Measurements from ENCODE around the gene ADAMTS2.

The ADAMTS2 gene

GRCh38 chr5:179309383-179309670 is 35.9 kb downstream of the ADAMTS2 start:
- no peak for DNase-seq

GRCh38 chr5:179308563-179309382 is 36.5 kb downstream of the ADAMTS2 start:
- DNase-seq, result no peak

GRCh38 chr5:179307931-179308471 is 37.3 kb downstream of the ADAMTS2 start:
- no peak for DNase-seq

DNA sequence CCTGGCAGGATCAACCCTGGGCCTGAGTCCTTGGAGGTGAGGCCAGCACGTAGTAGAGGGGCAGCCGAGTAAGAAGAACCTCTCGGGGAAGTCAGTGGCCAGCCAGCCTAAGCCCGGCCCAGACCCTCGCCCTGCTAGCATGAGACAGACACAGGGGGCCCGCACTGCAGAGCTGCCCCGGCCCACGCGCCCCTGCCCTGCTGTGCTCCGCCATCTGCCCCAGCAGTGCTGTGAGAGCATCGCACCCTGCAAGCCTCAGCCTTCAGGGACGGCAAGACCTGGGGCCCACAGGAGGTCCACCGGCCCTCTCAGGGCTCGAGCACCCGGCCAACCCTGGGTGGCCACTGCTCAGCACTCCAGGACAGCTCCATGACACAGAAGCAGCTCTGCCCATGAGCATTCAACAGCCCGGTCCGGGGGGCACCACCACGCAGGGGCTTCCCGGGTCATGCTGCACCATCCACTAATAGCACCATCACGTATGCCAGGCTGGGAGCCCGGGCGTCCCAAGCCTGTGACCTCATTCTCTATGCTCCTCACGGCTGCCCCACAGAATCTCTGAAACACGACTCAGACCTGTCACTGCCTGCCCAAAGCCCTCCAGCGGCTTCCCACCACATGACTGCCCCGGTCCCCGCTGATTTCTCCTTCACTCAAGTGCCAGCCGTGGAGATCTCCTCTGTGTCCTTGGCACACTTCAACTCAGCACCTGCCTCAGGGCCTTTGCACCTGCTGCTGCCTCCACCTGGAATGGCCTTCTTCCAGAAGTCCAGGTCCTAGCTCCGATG is 38.1 kb downstream of the ADAMTS2 start:
- DNase-seq, result no peak

DNA sequence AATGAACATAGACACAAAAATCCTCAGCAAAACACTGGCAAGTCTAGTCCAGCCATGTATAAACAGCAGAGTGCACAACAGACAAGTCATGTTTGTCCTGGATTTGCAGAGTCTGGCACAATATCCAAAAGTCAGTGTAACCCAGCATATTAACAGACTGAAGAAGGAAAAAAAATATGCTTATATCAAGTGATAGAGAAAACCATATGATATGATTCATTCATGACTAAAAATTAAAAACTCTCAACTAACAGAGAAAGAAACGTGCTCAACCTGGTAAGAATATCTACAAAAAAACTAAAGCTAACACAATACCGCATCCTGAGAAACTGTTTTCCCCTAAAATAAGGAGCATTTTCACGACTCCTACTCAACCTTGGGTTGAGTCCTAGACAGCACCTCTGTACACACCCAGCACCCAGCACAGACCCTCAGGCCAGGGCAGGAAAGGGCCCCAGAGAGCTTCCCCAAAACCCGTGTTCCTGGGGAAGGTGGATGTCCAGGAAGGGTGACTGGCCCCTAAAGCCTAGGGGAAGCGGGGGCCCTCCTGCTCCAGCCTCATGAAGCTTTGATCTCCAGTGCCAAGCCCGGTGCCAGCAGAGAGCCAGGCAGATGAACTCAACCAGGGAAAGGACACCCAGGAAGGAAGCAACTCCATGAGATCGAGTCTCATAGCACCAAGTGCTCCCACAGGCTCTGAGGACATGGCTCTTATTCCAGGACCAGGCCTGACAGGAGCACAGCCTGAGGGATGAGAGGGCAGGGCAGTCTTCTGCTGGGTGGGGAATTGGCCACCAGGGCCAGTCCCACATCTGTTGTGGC is 38.9 kb downstream of the ADAMTS2 start:
- DNase-seq, result no peak

GRCh38 chr5:179304871-179305270 is 40.4 kb downstream of the ADAMTS2 start:
- no peak for DNase-seq

GRCh38 chr5:179304466-179304865 is 40.8 kb downstream of the ADAMTS2 start:
- DNase-seq, result no peak

DNA sequence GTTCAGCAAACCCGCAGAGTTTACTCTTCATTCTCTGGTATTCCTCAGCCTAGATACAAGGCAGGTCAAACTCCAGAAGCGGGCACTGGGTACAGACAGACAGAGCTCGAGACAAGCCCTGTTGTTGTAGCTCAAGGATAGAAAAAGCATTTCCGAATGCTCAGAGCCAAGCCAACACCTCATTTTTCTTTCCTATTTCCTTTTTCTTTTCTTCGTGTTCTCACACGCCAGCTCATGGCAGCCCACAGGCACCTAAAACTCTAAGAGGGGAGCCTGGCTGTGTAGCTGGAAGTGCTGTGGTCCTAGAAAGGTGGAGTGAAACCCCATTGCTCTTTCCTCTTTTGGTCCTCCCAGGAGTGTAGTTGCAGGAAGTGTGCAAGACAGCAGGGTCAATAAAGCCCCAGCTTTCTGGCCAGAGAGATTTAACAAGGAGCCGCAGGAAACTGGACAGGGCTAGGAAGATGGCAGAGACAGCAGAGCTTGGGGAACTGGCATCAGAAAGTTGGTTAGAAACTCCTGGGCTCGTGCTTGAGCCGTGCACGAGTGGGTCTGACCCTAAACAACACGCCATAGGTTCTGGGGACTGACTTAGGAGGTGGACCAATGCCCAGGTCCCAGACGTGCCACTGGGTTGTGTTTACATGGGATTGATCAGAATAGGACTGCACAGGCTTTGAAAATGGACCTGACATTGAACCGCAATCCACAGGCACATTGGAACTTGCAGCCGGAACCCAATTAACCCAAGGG is 41.6 kb downstream of the ADAMTS2 start:
- DNase-seq, result no peak

GRCh38 chr5:179302499-179303185 is 42.6 kb downstream of the ADAMTS2 start:
- peak; percentile 2 to 27 for DNase-seq

- no peak for DNase-seq
Observed at GRCh38 chr5:179301796-179302195, 43.5 kb downstream of the ADAMTS2 start.

DNA sequence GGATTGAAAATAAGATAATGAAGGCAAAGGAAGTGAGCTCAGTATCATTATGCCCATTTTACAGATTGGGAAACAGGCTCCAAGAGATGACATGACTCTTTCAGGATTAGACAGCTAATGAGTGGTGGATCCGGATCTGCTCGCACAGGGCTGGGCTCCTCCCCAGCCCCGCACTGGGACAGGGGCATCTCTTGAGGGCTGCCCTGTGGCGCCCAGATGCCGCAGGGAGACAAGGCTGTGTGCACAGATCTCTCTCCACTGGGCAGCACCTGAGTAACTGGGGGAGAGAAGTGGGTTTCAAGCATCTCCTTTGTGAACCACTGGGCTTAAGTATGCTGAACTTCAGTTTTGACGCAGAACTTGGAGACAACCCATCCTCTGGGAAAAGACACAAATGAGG is 43.9 kb downstream of the ADAMTS2 start:
- DNase-seq, result no peak

DNA sequence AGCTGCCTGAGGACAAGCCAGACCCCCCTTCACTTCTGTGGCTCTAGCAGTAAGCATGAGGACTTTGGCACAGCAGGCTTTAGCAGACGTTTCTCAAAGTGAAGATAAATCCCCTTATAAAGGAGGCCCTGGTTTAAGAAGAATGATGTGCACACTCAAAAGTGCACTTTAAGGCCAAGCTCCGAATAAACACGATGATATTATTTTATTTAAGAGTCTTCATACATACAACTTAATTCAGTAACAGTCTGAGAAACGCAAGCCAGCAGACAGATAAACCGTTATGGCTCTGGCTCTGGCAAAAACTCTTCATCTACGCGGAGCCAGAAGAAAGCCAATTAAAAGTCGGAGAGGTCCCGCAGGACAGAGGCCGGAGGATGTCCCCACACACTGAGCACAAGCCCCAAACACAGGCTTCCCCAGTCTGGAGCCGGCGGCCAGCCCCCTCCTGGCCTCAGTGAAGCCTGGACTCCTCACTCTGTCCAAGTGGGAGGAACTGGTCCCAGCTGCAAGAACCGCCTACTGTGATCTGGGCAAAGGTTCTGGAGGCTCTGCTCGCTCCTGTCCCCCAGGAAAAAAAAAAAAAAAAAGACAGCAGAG is 44.6 kb downstream of the ADAMTS2 start:
- no peak for DNase-seq

DNA sequence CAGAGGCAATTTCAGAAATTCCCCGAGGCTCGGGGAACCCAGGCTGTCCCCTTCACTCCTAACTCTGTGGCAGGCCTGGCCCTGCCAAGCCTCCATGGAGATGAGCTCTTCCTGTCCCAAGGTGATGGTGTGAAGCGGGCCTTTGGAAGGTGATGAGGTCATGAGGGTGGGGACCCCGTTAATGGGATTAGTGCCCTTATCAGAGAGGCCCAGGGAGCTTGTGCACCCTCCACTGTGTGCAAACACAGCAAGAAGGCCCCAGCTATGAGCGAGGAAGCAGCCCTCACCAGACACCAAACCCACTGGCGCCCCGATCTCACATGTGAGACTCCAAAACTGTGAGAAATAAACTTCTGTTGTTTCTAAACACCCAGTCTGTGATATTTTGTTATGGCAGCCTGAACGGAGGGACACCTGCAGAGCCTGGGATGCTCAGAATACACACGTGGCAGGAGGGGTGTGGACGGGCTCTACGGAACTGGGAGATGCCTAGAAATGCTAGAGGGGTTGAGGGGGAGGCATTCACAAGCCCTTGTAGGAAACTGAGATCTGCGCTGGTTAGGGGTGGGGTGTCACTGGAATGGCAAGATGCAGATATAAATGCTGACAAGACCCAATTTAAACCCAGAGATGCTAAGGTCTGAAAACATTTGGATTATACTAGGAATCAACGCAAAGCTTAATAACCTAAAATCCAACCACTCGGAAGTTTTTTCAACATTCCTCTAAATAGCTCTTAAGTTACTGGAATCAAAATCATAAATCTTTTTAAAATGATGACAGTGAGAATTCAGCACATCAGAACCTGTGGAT is 46.9 kb downstream of the ADAMTS2 start:
- no peak for DNase-seq

DNA sequence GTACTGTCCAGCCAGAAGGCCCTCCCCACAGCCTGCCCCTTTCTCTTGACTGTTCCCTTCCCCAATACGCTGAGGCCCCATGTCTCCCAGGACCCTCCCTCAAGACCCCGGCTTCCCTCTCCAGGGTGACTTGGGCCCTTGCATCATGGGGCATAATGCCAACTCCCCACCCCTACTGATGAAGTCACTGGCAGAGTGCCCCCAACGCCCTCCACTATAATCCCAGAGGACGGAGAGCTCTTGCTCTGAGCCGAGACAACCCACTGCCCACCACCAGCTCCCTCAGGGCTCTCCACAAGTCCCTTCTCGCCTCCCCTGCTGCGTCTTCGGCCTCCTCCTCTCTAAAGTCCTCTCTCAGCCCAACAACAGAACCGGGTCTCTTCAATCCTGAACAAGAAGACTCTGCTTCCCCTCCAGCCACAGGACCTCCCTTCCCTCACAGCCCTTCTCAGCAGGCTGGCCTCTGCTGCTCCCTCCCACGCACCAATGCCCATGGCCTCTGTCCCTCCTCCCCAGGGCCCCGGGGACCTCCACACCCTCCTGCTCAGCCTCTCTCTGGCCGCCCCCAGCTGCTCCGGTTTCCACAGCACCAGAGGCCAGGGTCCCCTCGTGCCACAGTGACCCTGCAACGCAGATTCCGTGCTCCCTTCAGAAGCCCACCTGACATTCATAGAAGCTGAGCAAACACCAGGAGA is 47.6 kb downstream of the ADAMTS2 start:
- no peak for DNase-seq

GRCh38 chr5:179297026-179297425 is 48.2 kb downstream of the ADAMTS2 start:
- DNase-seq, result no peak

GRCh38 chr5:179296150-179296821 is 49.0 kb downstream of the ADAMTS2 start:
- DNase-seq, result no peak

GRCh38 chr5:179295778-179296149 is 49.5 kb downstream of the ADAMTS2 start:
- DNase-seq, result no peak

GRCh38 chr5:179294891-179295777 is 50.1 kb downstream of the ADAMTS2 start:
- DNase-seq, result no peak

All from inflammatory macrophage treated with lipopolysaccharide for 1 hour (primary cell).